Stimulated activated naive CD4-positive, alpha-beta T cell treated with Interleukin-2 at 50 U/mL for 16 hours (primary cell): ENCODE data around the gene MRPL1.
"Not testable (repeated sequence)": the region's sequence is repeated elsewhere in the genome, so short reads cannot be mapped to it uniquely, and the experiment has no call there.

Source experiments
- DNase-seq: peaks from one replicate; lab custom pipeline; 2025; lab: John Stamatoyannopoulos, UW

MRPL1 gene

GRCh38 chr4:77913348-77913747 lies 50.7 kb downstream of the MRPL1 start:
- no peak for DNase-seq

- DNase-seq, result no peak
These were observed 54.4 kb downstream of the MRPL1 start for GRCh38 chr4:77917075-77917474.

- DNase-seq, result no peak
These were observed 55.0 kb downstream of the MRPL1 start for GRCh38 chr4:77917601-77918000.

GRCh38 chr4:77920371-77920770 lies 57.7 kb downstream of the MRPL1 start:
- DNase-seq, result no peak

- DNase-seq, result no peak
These were observed 59.1 kb downstream of the MRPL1 start for GRCh38 chr4:77921701-77922100.

- DNase-seq, result no peak
These were observed 59.8 kb downstream of the MRPL1 start for GRCh38 chr4:77922158-77923094.

- DNase-seq, result no peak
These were observed 65.6 kb downstream of the MRPL1 start for GRCh38 chr4:77927991-77928925.

- DNase-seq, result no peak
These were observed 67.6 kb downstream of the MRPL1 start for GRCh38 chr4:77930154-77930639.

GRCh38 chr4:77930876-77931275 lies 68.2 kb downstream of the MRPL1 start:
- no peak for DNase-seq

- no peak for DNase-seq
These were observed 69.0 kb downstream of the MRPL1 start for GRCh38 chr4:77931452-77932135.

GRCh38 chr4:77938560-77938959 lies 75.9 kb downstream of the MRPL1 start:
- DNase-seq, result no peak

- not testable (repeated sequence) for DNase-seq
These were observed 83.3 kb downstream of the MRPL1 start for GRCh38 chr4:77945929-77946328.

GRCh38 chr4:77950203-77950602 lies 87.6 kb downstream of the MRPL1 start:
- no peak for DNase-seq

GRCh38 chr4:77952457-77952856 lies 89.8 kb downstream of the MRPL1 start:
- DNase-seq, result no peak

- DNase-seq, result no peak
These were observed 92.1 kb downstream of the MRPL1 start for GRCh38 chr4:77954690-77955089.

GRCh38 chr4:77956917-77957316 lies 94.3 kb downstream of the MRPL1 start:
- no peak for DNase-seq

- no peak for DNase-seq
These were observed 96.3 kb downstream of the MRPL1 start for GRCh38 chr4:77958897-77959296.

GRCh38 chr4:77959566-77960338 lies 97.1 kb downstream of the MRPL1 start:
- no peak for DNase-seq

GRCh38 chr4:77960367-77960766 lies 97.7 kb downstream of the MRPL1 start:
- DNase-seq, result no peak

- DNase-seq, result no peak
These were observed 100.4 kb downstream of the MRPL1 start for GRCh38 chr4:77963004-77963403.

GRCh38 chr4:77973657-77974056 lies 111.0 kb downstream of the MRPL1 start:
- DNase-seq, result not testable (repeated sequence)
